Lung (tissue), 12 donors: Measurements from ENCODE around the gene EMSY. TPM values are rescaled to one million over a fixed set of nuclear protein-coding genes. Genes with fewer than 3 reads are reported as not detected.
"Not testable (repeated sequence)": the region's sequence is repeated elsewhere in the genome, so short reads cannot be mapped to it uniquely, and the experiment has no call there.

ENCODE experiments used
- ATAC-seq: fragments of 200-7000 bp; cut with Tn5 transposase; one replicate; pipeline ENCODE4 v1.9.1; 2020; ENCODE audit warnings: moderate number of reproducible peaks; ENCODE audit not compliant: insufficient read depth, low FRiP score
- DNase-seq, 3 donors: peaks; one replicate each; pipeline ENCODE4 v3.0.0-alpha.2; 2013 to 2017
- H3K27ac ChIP-seq, 2 donors: one replicate each; pipeline ENCODE4 v1.5.1; 2013; ENCODE audit warnings: mild to moderate bottlenecking in 2 of 2, moderate library complexity in 2 of 2, control low read depth in 1 of 2, inconsistent platforms in 1 of 2, low read depth in 1 of 2, low read length in 1 of 2
- H3K27me3 ChIP-seq, 3 donors: one replicate each; pipeline ENCODE4 v1.5.1; 2013; ENCODE audit warnings: low read length in 2 of 3; ENCODE audit not compliant: control insufficient read depth in 3 of 3, insufficient read depth in 3 of 3
- H3K36me3 ChIP-seq, 4 donors: one replicate each; pipeline ENCODE4 v1.5.1; 2013; ENCODE audit warnings: low read length in 4 of 4, mild to moderate bottlenecking in 1 of 4, moderate library complexity in 1 of 4; ENCODE audit not compliant: control insufficient read depth in 4 of 4, insufficient read depth in 4 of 4
- H3K4me1 ChIP-seq, 5 donors: one replicate each; pipeline ENCODE4 v1.5.1; 2013; ENCODE audit warnings: low read length in 5 of 5, mild to moderate bottlenecking in 2 of 5, moderate library complexity in 1 of 5; ENCODE audit not compliant: control insufficient read depth in 5 of 5, insufficient read depth in 5 of 5
- H3K4me3 ChIP-seq: one replicate; pipeline ENCODE4 v1.5.1; 2013; ENCODE audit warnings: mild to moderate bottlenecking, control low read depth, moderate library complexity
- H3K9ac ChIP-seq, 2 donors: one replicate each; pipeline ENCODE4 v1.5.1; 2013; ENCODE audit warnings: low read length in 2 of 2, control low read depth in 1 of 2; ENCODE audit not compliant: insufficient read depth in 1 of 2
- H3K9me3 ChIP-seq, 4 donors: one replicate each; pipeline ENCODE4 v1.5.1; 2013; ENCODE audit warnings: low read length in 3 of 4, mild to moderate bottlenecking in 1 of 4, moderate library complexity in 1 of 4; ENCODE audit not compliant: control insufficient read depth in 4 of 4, insufficient read depth in 3 of 4
- CTCF ChIP-seq: IDR thresholded peaks from 2 replicates; pipeline ENCODE4 v1.5.1; 2012; ENCODE audit warnings: mild to moderate bottlenecking; ENCODE audit errors: control extremely low read depth, extremely low read depth
- WGBS, 2 donors: extraction: QIAGEN DNeasy Blood & Tissue Kit; methylation state at CpG; one replicate each; pipeline ENCODE4 v1.1.7; 2013; 5-methylcytosine and 5-hydroxymethylcytosine counted together
- polyA plus RNA-seq, 2 donors: library from polyadenylated mRNA; stranded (reverse); fragments of 200-250 nt; gene quantifications; one replicate each; pipeline ENCODE4 v1.2.1, GENCODE V29; 2013
- total RNA-seq, 2 donors: library from RNA; depleted of rRNA in 1 of 2; stranded (reverse); fragments of >200 nt in 1 of 2; gene quantifications; one replicate each; pipeline ENCODE4 v1.2.1, GENCODE V29; 2014 to 2021
- donor health status: control.
- donor health status: control.
- donor health status: Bipolar disorder and iron deficiency.
- donor health status: healthy.
- donor health status: DM: yes; HTN: yes; CAD: no.

The EMSY gene
- total and polyA plus RNA-seq, 4 donors: 5.0 to 59.3 (median 15.5) TPM

DNA sequence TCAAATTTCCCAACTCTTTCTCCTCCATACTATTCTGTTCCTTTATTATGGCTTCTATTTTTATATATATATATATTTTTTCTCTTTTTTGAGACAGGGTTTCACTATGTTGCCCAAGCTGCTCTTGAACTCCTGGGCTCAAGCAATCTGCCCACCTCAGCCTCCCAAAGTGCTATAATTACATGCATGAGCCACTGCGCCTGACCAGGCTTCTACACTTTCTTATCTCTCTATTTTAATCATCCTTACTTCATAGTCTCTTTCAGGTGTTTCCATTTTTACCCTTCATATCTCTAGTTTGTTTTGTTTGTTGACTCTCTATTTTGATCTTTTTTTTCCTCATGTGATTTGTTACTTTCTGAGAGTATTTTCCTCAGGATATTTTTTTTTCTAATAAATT lies 43.9 kb upstream of the EMSY start:
- H3K4me3 ChIP-seq: no peak overlapping the region
- no peaks in the 10 kb centered on the region for H3K9me3 ChIP-seq
- no peaks in the 10 kb centered on the region for H3K4me1 ChIP-seq
- H3K9ac ChIP-seq: no peak overlapping the region
- ATAC-seq: no peak
- no peak overlapping the region for H3K27ac ChIP-seq
- 98 to 100% methylated on average over 1 of the region's 1 CpG for WGBS, 2 donors
- H3K36me3 ChIP-seq: no peaks in the 10 kb centered on the region
- DNase-seq: no peak
- H3K27me3 ChIP-seq: no peaks in the 10 kb centered on the region
- no peak for TF ChIP-seq CTCF

DNA sequence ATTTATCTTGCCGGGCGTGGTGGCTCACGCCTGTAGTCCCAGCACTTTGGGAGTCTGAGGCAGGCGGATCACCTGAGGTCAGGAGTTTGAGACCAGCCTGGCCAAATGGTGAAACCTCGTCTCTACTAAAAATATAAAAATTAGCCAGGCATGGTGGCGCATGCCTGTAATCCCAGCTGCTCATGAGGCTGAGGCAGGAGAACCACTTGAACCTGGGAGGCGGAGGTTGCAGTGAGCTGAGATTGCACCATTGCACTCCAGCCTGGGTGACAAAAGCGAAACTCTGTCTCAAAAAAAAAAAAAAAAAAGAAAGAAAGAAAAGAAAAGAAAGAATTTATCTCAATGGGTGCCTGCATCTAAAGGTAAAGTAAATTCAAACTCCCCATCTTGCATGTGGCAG lies 43.3 kb upstream of the EMSY start:
- not testable (repeated sequence) for DNase-seq, H3K27ac ChIP-seq, H3K27me3 ChIP-seq, H3K36me3 ChIP-seq, H3K9me3 ChIP-seq, H3K4me1 ChIP-seq, H3K9ac ChIP-seq, ATAC-seq, H3K4me3 ChIP-seq
- 75 to 89% methylated on average over 8 of the region's 8 CpGs for WGBS, 2 donors

DNA sequence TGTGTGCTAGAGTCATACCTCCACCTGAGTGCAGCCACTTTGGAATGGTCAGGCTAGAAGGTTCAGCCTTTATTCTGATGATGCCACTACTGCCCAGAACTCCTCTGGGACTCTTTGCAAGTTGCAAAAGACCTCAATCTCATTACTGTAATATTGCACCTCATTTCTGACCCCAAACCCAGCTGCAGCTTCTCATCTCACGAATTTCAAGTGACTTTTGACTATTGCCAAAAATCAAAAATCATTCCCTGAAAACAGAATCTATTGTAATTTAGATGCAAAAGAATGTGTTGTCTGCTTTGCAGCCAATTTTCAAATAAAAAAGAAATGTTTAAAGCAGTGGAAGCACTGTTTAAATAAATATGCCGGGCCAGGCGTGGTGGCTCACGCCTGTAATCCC lies 38.5 kb upstream of the EMSY start:
- 84 to 89% methylated on average over 4 of the region's 4 CpGs for WGBS, 2 donors
- H3K9ac ChIP-seq: no peak overlapping the region

More for the DNA sequence above, 38.5 kb upstream of the EMSY start:
- no peaks in the 10 kb centered on the region for H3K36me3 ChIP-seq
- no peak overlapping the region for H3K4me3 ChIP-seq
- no peak overlapping the region for H3K27ac ChIP-seq
- DNase-seq: peak; percentile 47 to 90 (median 87)
- no peak for TF ChIP-seq CTCF
- H3K4me1 ChIP-seq: peaks cover 0 to 13% (median 0%) of the 10 kb centered on the region in 5 donors
- no peaks in the 10 kb centered on the region for H3K9me3 ChIP-seq
- ATAC-seq: no peak
- no peaks in the 10 kb centered on the region for H3K27me3 ChIP-seq
